Left forelimb (tissue), 1 donor: ENCODE measurements around the gene GRIK3.

Experiments used
- DNase-seq: peaks from one replicate; pipeline ENCODE4 v3.0.0-alpha.2; 2018; ENCODE audit warnings: low spot score

Gene GRIK3

DNA sequence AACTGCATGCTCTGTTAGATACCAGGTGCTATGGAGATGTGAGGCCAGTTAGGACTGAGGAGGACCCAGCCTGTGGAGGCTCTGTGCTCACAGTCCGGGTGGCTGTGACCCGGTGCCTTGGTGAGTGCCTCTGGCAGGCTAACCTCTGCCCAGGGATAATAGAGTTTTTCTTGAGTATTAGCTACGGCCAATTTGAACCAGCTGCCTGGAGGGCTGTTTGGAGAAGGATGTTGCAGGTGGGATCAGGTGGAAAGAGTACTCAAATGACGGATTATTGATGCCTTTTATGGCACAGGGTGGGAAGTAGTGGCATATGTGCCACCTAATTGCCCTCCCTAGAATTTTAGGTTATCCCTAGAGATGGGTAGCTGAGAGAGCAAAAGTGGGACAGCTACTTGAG, 182.7 kb downstream of the GRIK3 start:
- DNase-seq: no peak

DNA sequence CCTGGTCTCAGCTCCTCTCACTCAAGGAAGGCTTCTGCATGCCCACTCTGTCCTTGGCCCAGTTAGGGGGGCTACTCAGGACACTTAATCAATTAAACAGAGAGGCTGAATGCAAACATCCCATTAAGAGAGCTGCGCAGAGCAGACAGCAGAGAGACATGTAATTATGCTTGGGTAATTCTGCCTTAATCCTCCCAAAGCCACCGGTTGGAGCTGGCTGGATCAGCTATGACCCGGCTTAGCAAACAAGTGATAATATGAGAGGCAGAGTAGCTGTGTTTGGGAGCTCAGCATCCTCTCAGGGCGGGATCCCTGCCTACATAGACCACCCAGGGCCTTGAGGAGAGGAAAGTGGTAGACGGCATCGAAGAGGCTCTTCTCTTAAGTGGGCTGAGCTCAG, 183.2 kb downstream of the GRIK3 start:
- no peak for DNase-seq

- no peak for DNase-seq
These were observed 184.4 kb downstream of the GRIK3 start for GRCh38 chr1:36849956-36850355.

GRCh38 chr1:36847761-36848160, 186.6 kb downstream of the GRIK3 start:
- DNase-seq: no peak

DNA sequence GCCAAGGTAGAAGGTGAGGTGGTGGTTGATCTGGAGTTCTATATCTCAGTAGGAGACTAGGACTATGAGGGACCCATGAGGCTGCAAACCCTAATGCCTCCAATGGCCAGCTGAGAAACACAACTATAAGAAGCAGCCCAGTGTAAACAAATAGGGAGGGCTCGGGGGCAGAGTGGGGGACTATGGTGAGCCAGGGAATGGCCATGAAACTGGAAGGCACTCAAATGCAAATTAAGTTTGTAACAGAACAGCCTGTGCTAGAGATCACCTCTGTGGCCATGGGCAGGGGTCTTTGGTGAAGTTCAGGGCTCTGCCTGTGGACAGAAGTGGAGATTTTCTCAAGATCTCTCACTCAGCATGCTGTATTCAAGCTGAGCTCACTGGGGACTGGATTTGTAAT, 187.1 kb downstream of the GRIK3 start:
- no peak for DNase-seq

DNA sequence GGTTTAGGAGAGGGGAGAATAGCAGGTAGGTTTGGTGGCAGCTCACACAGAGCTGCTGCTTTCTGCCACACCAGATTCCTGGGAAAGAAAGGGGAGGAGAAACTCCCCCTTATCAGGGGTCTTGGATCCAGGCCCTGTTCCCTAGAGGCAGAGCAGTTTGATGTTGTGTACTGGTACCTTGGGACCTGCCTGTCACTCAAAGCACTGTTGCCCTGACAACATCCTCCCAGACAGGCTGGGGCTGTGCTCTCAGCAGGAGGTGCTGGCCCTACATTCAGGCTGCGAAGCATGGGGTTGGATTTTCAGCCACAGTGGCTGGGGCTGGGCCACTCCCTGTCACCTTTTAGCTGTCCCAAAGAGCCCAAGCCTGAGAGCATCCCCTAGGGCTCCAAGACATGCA, 188.0 kb downstream of the GRIK3 start:
- no peak for DNase-seq

DNA sequence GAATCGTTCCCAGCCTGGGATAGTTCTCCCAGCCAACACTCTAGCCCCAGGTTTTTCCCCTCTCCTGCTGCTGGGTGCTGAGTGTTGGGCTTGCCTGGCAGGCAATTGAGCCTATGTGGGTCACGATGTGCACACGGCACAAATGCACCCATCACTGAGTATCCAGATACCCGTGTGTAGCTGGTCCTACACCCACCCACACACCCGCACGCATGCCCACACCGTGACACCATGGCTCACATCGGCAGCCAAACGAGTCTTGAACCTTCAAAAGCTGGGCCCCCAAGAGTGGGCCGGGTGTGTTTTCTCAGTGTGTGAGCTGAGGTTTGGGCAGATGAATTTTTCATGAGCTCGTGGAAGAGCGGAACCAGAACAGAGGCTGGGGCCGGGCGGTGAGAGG, 188.5 kb downstream of the GRIK3 start:
- DNase-seq: no peak

DNA sequence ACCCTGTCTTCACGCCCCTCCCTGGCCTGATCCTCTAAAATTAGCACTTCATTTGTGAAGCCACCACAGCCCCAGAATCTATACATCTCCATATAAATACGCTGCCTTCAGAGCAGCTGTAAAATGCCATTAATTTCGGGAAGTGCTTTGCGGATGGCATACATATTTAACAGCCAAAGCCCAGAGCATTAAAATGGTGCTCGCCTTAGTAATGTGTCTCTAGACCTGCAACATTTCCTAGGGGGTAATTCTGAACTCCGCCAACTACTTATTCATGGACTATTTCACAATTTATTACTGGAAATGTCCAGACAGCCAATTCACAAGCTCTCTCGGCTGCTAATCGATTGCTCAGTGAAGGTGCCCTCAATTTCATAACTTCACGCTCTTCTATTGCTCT, 189.4 kb downstream of the GRIK3 start:
- no peak for DNase-seq

- DNase-seq: no peak
These were observed 190.3 kb downstream of the GRIK3 start for GRCh38 chr1:36843906-36844610.

- DNase-seq: no peak
These were observed 191.3 kb downstream of the GRIK3 start for GRCh38 chr1:36843027-36843426.

- no peak for DNase-seq
These were observed 191.9 kb downstream of the GRIK3 start for GRCh38 chr1:36842448-36842847.

DNA sequence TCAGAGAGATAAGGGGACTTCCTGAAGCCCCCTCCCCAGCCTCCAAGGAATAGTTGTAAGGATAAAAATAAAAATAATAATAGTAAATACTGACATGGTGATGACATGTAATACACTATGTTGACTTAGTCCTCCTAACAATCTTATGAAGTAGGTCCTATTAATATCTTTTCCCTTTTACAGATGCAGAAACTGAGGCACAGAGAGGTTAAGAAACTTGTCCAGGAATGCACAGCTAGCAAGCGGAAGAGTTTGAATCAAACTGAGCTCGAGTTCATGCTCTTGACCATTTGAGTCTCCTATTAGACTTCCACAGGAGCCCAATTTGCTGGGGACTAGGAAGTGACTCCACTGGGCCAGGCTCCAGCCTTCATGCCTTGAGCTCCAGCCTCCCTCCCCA, 194.8 kb downstream of the GRIK3 start:
- DNase-seq: no peak

- no peak for DNase-seq
These were observed 195.4 kb downstream of the GRIK3 start for GRCh38 chr1:36838888-36839287.

- DNase-seq: no peak
These were observed 197.4 kb downstream of the GRIK3 start for GRCh38 chr1:36836916-36837315.

DNA sequence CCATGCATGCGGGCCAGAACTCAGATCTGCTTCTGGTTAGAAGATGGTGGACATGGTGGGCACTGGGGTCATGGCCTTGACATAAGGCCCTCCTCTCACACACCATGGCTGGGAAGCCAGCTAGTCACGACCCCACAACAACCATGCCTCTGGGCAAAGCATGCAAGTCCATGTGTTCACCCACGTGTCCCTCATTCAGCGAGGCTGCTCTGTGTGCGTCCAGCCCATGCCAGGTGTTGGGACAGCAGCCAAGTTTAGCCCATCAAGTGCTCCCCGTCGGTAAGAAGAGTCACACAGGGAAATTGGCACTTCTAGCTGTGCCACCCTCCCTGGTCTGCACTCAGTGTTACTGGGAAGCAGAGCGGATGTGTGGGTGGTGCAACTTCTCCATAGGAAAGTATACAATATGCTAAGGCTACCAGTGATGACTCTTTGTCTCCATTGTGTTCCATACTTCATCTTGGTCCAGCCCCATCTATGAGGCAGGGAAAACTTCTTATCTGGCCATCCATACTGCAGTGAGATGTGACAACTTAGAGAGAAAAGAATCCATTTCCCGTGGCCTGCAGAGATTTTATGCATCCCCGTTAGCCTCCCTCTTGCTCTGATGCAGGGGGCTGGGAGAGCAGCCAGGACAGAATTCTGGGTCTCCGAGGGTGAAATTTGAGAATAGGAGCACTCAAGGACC, 198.0 kb downstream of the GRIK3 start:
- no peak for DNase-seq

- DNase-seq: no peak
These were observed 198.6 kb downstream of the GRIK3 start for GRCh38 chr1:36835696-36836095.

GRCh38 chr1:36835017-36835695, 199.2 kb downstream of the GRIK3 start:
- DNase-seq: no peak

DNA sequence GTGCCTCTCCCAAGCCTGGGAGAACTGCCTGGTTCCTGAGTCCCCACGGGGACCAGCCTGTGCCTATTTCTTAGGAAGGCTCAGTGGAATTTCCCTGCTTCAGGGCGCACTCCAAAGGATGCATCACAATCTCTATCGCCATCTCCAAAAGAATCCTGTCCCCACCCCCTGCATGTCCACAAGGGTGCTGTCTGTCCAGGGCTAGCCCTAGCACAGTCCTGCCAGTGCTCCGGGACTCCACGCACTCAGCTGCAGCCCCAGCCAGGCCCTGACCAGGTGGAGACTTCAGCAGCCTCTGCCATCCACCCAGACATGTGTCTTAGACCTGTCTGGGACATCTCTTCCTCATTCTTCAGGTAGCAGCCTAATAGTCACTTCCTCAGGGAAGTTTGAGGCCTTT, 199.7 kb downstream of the GRIK3 start:
- DNase-seq: no peak

GRCh38 chr1:36831186-36831810, 203.0 kb downstream of the GRIK3 start:
- no peak for DNase-seq

DNA sequence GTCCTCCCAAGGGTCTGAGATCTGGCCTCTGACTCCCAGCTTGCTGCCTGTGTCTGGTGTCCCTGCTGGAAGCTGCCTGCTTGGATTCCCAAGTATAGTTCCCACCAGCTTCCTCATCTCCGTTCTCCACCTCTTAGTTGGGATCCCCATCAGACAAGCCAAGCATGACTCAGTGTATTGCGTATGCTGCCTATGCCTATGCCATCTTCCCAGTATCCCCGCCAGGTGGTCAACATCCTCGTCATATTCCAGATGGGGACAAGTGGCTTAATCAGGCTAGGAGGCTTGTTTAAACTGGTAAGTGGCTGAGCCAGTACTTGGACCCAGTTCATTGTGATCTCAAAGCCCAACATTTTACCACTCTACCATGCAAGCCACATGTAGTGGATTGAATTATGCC, 204.4 kb downstream of the GRIK3 start:
- no peak for DNase-seq

DNA sequence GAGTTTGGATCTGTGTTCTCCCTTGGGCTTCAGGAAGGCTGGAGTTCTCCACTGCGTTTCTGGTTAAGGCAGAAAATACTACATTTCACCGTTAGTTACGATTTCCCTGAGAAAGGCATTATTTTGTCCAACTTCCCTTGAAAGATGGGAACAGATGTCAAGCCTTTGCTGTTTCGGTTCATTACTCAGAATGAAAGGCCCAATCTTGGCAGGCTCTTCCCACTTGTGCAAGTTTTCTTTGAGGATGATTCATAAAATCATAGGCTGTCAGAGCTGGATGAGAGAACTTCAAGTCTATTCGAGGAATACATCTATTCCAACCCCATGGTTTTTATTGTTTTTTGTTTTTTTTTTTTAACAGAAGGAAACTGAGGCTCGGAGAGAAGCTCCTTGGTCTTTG, 205.2 kb downstream of the GRIK3 start:
- DNase-seq: no peak

- DNase-seq: no peak
These were observed 209.1 kb downstream of the GRIK3 start for GRCh38 chr1:36825226-36825625.

DNA sequence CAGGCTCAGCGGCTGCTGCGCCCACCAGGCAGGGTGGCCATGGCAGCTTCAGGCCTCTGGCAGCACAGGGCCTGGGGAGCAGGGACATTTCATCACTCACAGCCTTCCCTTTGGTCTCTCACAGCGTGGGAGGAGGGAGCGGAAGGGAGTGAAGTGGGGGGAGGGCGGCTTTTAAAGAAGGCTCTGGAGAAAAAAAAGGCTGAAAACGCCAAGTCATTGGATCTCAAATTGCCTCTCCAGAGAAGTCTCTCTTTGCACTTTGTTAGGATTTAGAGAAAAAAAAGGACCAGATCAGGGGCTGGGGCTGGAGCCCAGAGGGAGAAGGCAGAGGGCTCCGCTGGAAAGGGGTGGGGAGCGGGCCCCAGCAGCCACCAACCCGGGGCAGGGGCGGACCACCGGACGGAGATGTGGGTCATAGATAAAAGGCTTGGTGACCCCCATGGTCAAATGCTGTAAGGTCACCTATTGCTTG, 209.9 kb downstream of the GRIK3 start:
- no peak for DNase-seq
